Measurements from ENCODE around the gene CDKN1C.
A peak's percentile ranks its signal among the peaks of the same experiment; 100 is the strongest.

Gene CDKN1C

DNA sequence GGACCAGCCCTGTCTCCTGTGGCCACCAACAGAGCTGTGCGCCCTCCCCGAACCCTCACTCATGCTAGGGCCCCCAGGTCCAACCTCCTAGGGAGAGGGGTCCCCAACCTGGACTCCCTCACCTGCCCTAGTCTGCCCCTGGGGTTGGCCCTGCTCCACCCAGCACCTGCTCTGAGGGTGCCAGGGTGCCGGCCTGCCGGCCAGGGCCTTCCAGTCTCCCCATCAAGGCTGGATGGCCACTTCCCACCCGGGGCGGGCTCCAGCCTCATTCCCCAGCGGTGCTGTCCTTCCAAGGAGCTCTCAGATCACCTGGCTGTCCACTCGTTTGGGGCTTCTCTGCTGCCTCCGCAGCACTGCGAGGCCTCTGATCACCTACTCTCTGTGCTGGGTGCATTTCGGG is 39.1 kb downstream of the CDKN1C start:
- no peak for ATAC-seq

DNA sequence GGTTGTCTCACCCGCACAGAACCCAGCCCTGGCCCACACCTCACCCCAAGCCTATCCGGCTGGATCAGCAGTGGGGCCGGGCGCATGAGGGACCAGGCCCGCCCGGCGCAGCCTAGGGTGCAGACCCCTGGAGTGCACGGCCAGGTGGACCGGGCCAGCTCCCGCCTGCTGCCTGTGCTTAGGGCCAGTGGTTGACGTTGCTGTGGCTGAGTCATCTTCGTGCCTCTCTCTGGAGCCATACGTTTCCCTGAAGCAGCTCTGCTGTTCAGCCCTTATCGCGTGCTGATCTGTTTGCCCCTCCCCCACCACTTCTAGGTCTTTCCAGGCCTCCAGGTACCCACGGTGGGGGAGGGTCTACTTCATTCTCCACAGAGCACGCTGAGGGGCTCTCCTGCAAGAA is 39.5 kb downstream of the CDKN1C start:
- DNase-seq (no peak), ATAC-seq (no peak)

More for the DNA sequence above, 39.1 kb downstream of the CDKN1C start:
- no peak for DNase-seq

DNA sequence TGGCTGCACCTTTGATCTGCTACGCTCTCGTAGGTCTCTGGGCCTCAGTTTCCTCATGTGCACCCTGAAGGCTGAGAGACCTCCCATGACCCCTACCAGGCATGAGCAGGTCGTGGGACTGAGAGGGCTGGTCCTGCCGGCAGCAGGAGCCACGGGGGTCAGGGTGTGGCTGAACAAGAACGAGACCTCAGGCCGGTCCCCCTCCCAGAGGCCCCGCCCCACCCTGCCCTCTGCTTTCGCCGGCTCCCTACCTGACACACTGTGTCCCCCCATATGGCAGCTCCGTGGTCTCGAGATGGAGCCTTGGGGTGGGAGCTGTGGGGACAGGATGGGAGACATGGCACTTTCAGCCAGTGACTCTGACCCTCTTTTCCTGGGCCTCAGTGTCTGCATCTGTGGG is 40.6 kb downstream of the CDKN1C start:
- DNase-seq (no peak), ATAC-seq (no peak)

DNA sequence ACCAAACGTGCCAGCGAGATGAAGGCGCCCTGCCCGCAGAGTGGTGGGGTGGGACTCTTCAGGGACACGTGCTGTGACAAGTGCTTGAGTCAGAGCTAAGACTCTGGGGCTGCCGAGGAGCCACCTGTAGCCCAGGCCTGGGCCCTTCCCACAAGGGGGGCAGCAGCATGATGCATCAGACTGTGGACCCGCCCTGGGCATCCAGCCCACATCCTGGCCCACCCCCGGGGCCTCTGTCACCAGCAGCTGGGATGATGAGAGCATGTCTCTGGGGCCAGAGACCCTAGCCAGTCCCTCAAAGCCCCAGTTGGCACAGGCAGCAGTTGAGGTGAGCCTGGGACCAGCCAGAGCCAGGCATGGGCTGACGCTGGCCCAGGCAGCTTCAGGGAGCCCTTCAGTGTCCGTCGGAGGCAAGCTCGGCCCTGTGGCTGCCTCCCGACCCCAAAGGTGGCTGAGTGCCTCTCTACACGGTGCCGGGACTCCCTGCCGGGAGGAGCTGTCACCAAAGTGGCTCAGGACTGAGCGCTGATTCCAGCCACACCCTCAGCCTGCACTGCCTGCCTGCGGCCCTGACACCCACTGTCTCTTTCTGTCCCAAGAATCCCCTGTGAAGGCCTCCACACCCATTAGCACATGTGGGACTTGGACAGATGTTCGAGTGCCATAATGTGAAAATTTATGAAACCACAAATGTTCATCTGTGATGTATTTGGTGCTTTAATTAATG is 41.3 kb downstream of the CDKN1C start:
- DNase-seq, result no peak
- ATAC-seq, result peak; percentile 30

DNA sequence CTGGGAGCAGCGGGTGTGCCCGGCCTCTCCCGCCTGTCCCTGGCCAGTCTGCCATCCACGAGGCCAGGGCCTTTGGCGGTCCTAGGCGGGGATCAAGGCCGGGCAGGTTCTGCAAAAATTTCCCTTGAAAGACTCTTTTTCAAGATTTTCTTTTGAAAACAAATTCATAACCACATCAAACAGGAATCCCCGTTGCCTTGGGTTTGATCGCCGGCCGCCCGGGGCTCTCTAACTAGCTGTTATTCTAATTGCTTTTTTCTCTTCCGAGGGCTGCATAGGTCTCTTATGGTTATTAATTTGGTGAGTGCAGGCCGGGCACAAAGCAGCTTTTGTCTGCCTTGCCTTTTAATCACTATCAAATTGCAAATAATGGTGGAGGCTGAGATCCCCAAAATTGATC is 42.0 kb downstream of the CDKN1C start:
- ATAC-seq, result no peak

DNA sequence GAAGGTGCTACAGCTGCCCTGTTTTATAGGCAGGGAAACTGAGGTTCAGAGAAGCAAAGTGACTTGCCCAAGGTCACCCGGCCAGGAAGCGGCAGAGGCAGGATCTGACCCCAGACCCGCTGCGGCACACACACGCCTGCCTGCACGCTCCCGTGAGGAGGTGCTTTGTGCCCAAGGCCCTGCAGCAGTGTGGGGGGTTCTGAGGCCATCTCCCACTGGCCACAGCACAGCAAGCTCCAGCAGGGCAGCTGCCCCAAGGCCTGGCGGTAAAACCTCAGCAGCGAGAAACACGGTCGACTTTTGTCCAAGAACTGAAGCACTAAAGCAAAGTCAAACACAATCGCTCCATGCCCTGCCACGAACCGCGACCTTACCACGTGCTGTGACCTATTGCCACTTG is 42.7 kb downstream of the CDKN1C start:
- DNase-seq, result no peak
- ATAC-seq, result no peak

More for the DNA sequence above, 42.0 kb downstream of the CDKN1C start:
- DNase-seq, result no peak

DNA sequence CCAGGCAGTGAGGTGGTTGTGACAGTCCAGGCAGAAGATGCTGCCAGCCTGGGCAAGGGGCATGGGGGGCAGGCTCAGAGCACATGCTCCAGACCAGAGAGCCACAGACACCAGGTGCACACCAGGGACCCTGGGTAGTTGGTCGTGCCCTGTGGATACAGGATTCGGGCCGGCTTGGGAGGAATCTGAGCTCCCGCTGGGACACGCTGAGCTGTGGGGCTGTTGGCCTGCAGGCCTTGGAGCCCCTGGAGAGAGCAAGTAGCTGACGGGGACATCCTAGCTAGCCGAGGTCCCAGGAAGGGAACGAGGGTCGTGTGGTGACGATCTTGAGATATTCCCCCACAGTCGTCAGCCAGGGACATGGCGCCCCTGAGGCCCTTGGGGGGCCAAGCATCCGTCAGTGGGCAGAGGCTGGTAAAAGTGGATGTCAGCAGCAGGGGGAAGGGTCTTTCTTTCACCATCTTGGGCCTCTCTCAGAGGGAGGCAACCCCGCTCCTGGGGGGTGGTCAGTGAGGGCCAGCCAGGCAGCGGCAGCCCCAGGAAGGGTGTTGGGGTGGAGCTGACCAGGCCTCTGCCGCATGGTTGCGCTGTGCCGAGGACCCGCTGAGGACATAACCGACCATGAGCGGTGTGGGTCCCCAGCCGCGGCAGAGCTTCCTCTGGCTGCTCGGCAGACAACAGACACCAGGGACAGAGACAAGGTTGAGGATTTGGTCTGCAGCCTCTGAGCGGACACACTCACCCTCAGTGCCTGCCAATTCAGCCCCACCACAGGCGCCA is 44.0 kb downstream of the CDKN1C start:
- ATAC-seq (no peak), DNase-seq (no peak)

DNA sequence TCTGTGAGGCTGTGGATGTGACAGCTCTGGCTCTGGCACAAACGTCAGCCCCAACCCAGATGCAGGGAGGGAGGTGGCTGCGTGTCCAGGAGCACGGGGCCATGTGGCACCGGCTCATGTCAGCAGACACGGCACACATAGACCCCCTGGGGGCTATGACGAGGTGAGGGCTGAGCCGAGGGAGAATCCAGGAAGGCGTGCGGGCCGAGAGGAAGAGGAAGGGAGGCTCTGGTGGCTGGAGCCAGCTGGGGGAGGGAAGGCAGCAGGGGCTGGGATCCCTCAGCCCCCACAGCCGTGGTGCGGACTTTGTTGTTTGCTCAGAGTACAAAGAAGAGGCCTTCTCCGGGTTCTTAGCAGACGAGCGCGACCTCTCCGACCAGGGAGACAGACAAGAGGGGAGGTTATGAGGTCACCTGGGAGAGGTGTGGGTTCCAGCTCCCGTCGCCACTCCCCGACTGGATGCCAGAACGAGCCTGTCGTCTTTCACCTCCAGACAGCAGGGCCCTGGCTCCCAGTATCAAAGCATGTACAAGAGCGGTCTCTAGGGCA is 46.1 kb downstream of the CDKN1C start:
- DNase-seq (no peak), ATAC-seq (no peak)

DNA sequence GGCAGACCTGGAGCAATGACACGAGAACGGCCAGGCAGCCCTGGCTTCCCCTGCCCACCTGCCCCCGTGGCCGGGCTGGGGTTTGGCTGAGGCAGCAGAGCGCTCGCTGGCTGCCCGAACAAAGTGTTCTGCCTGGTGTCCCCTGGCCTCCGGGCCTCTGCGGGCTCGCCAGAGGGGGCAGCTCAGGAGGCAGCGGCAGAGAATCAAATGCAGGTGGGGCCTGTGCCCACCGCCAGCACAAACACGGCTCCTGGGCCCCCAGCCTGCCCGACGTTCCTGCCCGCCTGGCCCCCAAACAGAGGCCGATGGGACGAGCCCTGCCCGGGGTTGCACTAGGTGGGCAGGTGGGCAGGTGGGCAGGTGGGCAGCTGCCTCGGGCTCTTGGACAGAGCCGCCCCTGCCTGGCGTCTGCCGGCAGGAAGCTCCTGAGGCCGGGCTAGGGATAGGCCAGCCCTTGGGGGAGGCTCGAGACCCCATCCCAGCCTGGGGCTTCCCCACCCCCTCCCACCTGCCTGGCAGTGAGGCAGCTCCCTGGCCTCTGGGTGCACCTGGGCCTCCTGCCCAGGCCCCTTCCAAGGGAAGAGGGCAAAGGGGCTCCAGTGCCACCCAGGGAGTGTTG is 46.8 kb downstream of the CDKN1C start:
- ATAC-seq, result no peak

DNA sequence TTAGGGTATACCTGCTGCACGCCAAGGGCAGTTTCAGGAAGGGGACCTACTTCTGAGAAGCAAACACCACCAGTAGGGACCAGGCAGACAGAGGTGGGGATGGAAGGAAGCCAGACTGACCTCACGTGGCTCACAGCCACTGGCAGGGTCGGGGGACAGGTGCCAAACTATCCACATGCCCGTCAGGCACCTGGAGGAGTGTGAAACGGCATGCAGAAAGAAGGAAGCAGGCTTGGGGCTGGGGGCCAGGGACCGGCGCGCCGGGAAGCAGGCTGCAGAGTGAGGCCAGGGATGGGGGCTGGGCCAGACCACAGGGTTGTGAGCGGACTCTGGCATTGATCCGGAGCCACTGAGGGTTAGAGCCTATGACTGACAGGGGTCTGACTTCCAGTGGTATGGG is 47.5 kb downstream of the CDKN1C start:
- no peak for ATAC-seq
- DNase-seq, result no peak

More for the DNA sequence above, 46.8 kb downstream of the CDKN1C start:
- no peak for DNase-seq

DNA sequence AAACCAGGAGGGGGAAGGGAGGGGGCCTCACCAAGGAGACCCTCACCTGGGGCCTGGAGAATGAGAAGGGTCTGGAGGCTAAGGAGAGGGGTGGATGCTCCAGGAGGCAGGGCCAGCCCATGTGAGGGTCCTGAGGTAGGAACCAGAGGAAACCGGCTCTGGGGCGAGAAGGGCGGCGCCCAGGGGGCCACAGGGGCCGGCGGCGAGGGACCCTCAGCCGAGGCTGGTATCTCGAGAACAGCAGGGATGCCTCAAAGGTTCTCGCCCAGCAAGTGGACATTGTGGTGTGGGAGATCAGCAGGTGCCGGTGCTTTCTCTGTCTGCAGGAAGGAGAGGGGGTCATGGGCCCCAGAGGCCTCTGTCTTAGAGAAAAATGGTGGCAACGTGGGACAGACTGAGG is 47.9 kb downstream of the CDKN1C start:
- ATAC-seq (no peak), DNase-seq (no peak)

DNA sequence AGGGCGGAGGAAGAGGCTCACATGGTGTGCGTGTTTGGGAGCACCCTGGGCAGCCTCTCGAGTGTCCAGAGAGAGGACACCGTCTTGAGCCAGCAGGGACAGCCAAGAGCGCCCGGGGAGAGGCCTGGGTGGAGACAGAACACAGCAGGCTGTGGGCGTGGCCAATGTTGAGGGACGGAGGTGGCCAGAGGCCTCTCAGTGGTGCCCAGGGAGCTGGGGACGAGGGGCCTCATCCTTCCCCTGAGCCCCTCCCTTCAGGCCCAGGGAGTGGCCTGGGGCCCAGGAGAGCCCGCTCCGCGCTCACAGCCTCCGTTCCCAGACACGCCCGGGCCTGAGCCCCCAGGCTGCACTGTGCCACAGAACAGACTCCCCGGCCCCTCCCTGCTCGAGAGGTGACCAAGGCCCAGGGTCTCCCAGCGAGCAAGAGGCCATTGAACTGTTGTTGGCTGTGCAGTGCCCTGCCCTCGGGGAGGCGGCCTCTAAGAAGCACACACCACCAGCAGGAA is 48.4 kb downstream of the CDKN1C start:
- no peak for DNase-seq
- no peak for ATAC-seq

DNA sequence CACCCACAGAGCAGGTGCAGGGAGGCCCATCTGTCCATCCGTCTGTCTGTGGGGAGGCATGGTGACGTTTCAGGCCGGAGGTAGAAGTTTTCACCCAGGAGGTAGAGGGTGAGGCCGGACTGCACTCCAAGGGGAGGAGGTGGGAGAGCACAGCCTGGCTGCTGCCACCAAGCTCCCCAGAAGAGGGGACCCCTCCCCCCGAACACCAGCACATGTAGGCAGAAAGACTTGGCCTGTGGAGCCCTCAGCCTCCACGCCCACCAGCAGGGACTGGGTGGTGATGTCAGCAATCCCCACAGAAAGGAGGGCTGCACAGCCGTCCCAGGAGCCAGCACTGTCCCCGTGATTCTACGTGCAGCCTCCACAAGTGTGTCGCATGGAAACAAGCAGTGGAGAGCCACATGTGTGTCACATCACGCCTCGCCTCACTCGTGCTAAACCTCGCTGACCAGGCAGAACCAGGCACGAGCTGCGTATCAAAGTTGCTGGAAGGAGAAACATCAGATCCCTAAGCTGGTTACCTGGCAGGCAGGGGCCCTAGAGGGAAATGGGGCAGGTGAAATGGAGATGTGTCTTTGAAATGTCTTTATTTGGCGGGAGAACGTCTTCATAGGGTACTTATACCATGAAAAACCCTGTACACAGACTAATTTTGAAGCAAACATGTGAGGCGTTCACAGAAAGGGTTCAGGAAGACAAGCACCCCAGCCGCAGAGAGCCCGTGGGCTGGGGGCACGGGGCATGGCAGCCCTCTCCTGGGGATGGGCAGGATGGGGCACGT is 49.1 kb downstream of the CDKN1C start:
- DNase-seq (no peak), ATAC-seq (no peak)

DNA sequence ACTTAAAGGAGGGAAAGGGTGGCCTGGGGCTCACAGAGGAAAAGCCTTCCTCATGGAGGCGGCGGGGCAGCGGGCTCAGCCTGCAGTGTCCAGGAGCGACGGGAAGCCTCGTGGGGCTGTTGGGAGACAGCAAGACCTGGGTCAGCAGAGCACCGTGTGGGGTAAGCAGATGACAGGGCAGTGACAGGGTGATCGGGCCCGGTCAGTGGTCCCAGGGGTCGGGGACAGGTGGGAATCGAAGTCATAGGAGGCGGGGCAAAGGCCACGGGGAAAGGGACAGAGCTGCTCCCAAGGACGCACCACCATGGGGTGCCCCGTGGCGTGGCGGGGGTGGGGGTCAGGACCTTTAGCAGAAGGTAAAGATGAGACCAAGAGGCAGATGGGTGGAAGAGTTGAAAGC is 49.8 kb downstream of the CDKN1C start:
- no peak for ATAC-seq
- DNase-seq, result no peak

DNA sequence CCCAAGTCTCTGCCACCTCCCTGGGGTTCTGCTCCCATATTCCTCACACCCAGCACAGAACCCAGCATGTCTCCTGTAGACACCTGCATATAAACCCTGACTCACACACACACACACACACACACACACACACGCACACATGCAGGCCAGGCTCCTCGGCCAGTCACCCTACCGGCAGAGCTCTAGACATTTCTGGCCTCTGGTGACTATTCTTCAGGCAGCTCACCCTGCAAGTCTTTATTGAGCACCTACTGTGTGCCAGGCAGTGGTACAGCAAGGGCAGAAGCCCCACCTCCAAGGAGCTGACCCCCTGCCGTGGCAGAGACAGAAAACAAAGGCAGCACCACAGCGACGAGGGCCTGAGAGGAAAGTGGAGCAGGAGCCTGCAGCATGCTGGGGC is 50.3 kb downstream of the CDKN1C start:
- DNase-seq, result no peak

DNA sequence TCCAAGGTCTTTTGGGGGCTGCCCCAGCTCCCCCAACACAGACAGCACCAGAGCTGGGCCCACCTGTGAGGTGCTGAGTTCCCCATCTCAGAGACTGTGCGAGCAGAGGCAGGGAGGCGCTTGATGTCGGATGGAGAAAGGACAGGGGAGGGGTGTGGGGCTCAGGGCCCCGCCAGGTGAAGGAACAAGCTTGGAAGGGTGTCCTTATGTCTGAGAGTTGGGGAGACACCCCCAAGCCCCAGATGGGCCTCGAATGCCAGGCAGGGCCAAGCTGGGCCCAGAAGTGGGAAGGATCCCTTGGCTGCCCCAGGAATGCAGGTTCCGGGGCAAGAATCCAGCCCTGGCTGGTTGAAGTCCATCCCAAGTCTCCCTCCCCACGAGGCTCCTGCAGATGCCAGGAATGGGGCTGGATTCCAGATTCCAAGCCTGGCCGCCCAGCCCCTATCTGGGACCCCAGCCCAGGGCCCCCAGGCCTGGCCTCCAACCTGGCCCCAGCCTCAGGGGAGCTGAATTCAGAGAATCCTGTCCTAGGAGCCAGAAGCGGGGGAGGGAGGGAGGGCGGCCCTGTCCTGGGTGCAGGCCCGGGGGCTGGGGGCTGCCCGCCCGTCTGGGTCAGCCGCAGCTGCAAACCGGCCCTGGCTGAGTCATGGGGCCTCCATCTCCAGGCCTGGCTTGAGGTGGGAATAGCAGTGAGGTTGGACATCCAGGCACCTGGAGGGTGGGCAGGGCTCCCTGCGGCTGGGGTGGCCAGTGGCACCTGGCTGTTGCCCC is 50.9 kb downstream of the CDKN1C start:
- ATAC-seq, result no peak
- DNase-seq, result no peak

More for the DNA sequence above, 50.3 kb downstream of the CDKN1C start:
- no peak for ATAC-seq

DNA sequence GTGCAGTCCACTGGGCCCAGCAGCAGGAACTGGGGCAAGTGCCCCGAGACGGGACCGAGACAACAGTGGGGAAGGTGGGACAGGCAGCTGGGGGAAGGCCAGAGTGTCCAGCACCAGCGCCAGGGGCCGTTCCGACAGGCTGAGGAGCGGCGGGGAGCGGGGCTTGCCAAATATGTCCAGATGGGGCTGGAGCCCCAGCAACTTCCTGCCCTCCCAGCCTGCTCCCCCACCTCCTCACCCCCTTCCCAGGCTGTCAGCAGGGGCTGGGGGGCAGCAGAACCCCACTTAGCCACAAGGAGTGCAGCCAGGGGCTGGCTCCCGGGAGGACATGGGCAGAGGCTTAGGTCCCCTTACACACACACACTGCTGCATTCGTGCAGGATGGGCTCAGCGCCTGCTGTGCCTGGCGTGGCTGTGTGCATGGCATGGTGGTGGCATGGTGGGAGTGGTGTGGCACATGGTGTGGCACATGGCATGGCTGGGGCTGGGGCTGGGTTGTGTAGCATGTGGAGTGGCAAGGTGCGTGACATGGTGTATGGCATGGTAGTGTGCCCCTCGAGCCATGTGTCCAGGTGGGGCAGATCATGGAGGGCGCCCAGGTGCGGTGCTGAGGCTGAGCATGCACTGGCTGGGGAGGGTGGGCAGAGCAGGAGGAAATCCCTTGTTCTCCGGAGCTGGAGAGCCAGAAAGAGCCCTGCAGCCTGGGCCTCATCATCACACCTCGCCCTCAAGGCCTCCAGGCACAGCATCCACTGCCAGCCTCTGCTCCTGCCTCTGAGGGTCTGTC is 51.7 kb downstream of the CDKN1C start:
- ATAC-seq, result no peak
- no peak for DNase-seq

All from stimulated activated naive CD8-positive, alpha-beta T cell treated with anti-CD3 and anti-CD28 coated beads, Interleukin-15, Interleukin-2, amounts not matched to agents 100 U/mL and 50 U/mL, for 24 hours (primary cell).